ENCODE results near the gene SLC25A6. TPM values are rescaled to one million over a fixed set of nuclear protein-coding genes. Genes with fewer than 3 reads are reported as not detected.

The SLC25A6 gene
- total RNA-seq, 4 donors from 2014 or later = 220 to 291 (median 250) TPM

- H3K27me3 ChIP-seq = no peaks in the 10 kb centered on the region
- 53 to 57% methylated on average over 29 to 30 of the region's 30 CpGs for WGBS, 2 donors
- H3K36me3 ChIP-seq = peaks cover 0 to 49% (median 36%) of the 10 kb centered on the region in 3 donors
- H3K4me1 ChIP-seq = peaks cover 0 to 62% (median 23%) of the 10 kb centered on the region in 4 donors
- no peaks in the 10 kb centered on the region for H3K9me3 ChIP-seq
- peak overlapping the region; percentile 83 to 98 (median 96) for H3K27ac ChIP-seq
- DNase-seq (ENCODE audit: low spot score in 2 of 2) = no peak
- no peak for TF ChIP-seq EP300 (IDR thresholded peaks at IDR 0.05)
- TF ChIP-seq, protein P1, sequence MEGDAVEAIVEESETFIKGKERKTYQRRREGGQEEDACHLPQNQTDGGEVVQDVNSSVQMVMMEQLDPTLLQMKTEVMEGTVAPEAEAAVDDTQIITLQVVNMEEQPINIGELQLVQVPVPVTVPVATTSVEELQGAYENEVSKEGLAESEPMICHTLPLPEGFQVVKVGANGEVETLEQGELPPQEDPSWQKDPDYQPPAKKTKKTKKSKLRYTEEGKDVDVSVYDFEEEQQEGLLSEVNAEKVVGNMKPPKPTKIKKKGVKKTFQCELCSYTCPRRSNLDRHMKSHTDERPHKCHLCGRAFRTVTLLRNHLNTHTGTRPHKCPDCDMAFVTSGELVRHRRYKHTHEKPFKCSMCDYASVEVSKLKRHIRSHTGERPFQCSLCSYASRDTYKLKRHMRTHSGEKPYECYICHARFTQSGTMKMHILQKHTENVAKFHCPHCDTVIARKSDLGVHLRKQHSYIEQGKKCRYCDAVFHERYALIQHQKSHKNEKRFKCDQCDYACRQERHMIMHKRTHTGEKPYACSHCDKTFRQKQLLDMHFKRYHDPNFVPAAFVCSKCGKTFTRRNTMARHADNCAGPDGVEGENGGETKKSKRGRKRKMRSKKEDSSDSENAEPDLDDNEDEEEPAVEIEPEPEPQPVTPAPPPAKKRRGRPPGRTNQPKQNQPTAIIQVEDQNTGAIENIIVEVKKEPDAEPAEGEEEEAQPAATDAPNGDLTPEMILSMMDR (IDR thresholded peaks at IDR 0.05) = no peak
- TF ChIP-seq POLR2A (IDR thresholded peaks at IDR 0.05) = no peak
- H3K4me3 ChIP-seq = peak overlapping the region; percentile 85 to 100 (median 92)
Measured at GRCh38 chrX:1390621-1391369, 1.1 kb downstream of the SLC25A6 start.

DNA sequence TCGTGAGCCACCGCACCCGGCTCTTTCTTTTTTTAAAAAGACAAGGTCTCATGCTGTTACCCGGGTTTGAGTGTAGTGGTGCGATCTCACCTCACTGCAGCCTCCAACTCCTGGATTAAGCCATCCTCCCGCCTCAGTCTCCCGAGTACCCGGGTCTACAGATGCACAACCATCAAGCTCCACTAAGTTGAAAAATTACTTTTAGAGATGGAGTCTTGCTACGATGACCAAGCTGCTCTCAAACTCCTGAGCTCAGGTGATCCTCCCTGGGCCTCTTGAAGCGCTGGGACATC, 2.0 kb downstream of the SLC25A6 start:
- Histone ChIP-seq H3K27ac (no peak overlapping the region), H3K36me3 (peaks cover 0 to 57% (median 38%) of the 10 kb centered on the region in 3 donors), H3K27me3 (no peaks in the 10 kb centered on the region), H3K4me1 (peaks cover 0 to 57% (median 22%) of the 10 kb centered on the region in 4 donors), H3K4me3 (no peak overlapping the region), H3K9me3 (peaks cover 0 to 3% (median 0%) of the 10 kb centered on the region in 4 donors)
- DNase-seq (ENCODE audit: low spot score in 2 of 2) = no peak
- WGBS, 2 donors = 91 to 93% methylated on average over 10 of the region's 10 CpGs
- no peak for TF ChIP-seq POLR2A (IDR thresholded peaks at IDR 0.05)
- TF ChIP-seq EP300 (IDR thresholded peaks at IDR 0.05) = no peak
- TF ChIP-seq, protein P1 (IDR thresholded peaks at IDR 0.05) = no peak

GRCh38 chrX:1389181-1389992, 2.5 kb downstream of the SLC25A6 start:
- Histone ChIP-seq H3K27ac (no peak overlapping the region), H3K4me1 (peaks cover 0 to 52% (median 20%) of the 10 kb centered on the region in 4 donors), H3K4me3 (no peak overlapping the region), H3K27me3 (no peaks in the 10 kb centered on the region), H3K9me3 (peaks cover 0 to 9% (median 0%) of the 10 kb centered on the region in 4 donors), H3K36me3 (peaks cover 0 to 63% (median 38%) of the 10 kb centered on the region in 3 donors)
- no peak for TF ChIP-seq POLR2A (IDR thresholded peaks at IDR 0.05)
- no peak for TF ChIP-seq EP300 (IDR thresholded peaks at IDR 0.05)
- TF ChIP-seq, protein P1 (IDR thresholded peaks at IDR 0.05) = no peak
- WGBS, 2 donors = 92 to 93% methylated on average over 51 of the region's 51 CpGs
- DNase-seq (ENCODE audit: low spot score in 2 of 2) = no peak

GRCh38 chrX:1388651-1389050, 3.3 kb downstream of the SLC25A6 start:
- Histone ChIP-seq H3K9me3 (peaks cover 0 to 15% (median 0%) of the 10 kb centered on the region in 4 donors), H3K36me3 (peaks cover 0 to 70% (median 38%) of the 10 kb centered on the region in 3 donors), H3K27ac (no peak overlapping the region), H3K4me3 (no peak overlapping the region), H3K4me1 (peaks cover 0 to 44% (median 17%) of the 10 kb centered on the region in 4 donors), H3K27me3 (no peaks in the 10 kb centered on the region)
- 81 to 89% methylated on average over 4 of the region's 4 CpGs for WGBS, 2 donors
- TF ChIP-seq, protein P1 (IDR thresholded peaks at IDR 0.05) = no peak
- TF ChIP-seq POLR2A (IDR thresholded peaks at IDR 0.05) (no peak), EP300 (IDR thresholded peaks at IDR 0.05) (no peak)
- DNase-seq (ENCODE audit: low spot score in 2 of 2) = no peak

All from tibial nerve (tissue), 4 donors.